ES-I3 (cell line): Measurements from ENCODE around the gene SEC22C.

Experiments
- H3K36me3 ChIP-seq: 2 replicates; pipeline ENCODE4 v1.6.1; 2013; ENCODE audit warnings: mild to moderate bottlenecking, low read length, control low read depth, moderate library complexity; ENCODE audit not compliant: insufficient read depth
- H3K4me1 ChIP-seq: 2 replicates; pipeline ENCODE4 v1.6.1; 2013; ENCODE audit warnings: mild to moderate bottlenecking, control low read depth, low read length; ENCODE audit not compliant: insufficient read depth
- H3K9ac ChIP-seq: 2 replicates; pipeline ENCODE4 v1.6.1; 2013; ENCODE audit warnings: low read depth, mild to moderate bottlenecking, low read length, moderate library complexity
- H3K9me3 ChIP-seq: 2 replicates; pipeline ENCODE4 v1.6.1; 2013; ENCODE audit warnings: mild to moderate bottlenecking, low read length, moderate library complexity; ENCODE audit not compliant: control insufficient read depth, insufficient read depth

SEC22C gene

DNA sequence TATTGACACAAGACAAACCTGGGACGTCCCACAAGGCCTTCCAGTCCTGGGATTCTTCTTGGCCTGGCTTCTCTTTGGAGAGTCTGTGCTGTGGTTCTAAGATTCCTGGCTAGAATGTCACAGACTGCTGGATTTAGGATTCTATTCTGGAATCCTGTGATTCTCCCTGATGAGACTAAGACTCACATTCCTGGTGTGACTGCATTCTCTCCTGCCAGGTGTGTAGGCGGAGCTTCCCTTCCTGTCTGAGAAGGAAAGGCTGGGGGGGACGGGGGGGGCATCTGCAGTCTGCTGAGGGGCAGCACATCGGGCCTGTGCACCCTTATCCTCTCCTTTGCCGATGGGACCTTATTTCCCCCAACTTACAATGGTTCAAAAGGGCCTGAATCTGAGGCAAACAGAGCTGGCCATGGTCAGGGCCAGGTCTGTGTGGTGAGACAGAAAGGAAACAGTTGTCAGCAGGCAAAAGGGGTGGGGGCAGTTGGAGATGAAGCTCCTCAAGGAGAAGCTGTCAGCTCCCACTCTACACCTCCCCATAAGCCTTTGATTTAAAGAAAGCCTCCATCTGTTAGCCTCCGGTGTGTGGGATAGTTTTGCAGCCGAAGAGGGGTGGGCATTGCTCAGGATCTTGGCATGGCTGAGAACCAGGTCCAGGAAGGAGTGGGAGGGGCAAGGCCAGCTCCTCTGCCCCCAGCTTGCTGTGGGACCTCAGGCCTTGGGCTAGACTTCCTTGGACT lies 48.4 kb downstream of the SEC22C start:
- Histone ChIP-seq H3K4me1 (peaks cover 15% of the 10 kb centered on the region), H3K9ac (no peak overlapping the region), H3K36me3 (no peaks in the 10 kb centered on the region), H3K9me3 (no peaks in the 10 kb centered on the region)

DNA sequence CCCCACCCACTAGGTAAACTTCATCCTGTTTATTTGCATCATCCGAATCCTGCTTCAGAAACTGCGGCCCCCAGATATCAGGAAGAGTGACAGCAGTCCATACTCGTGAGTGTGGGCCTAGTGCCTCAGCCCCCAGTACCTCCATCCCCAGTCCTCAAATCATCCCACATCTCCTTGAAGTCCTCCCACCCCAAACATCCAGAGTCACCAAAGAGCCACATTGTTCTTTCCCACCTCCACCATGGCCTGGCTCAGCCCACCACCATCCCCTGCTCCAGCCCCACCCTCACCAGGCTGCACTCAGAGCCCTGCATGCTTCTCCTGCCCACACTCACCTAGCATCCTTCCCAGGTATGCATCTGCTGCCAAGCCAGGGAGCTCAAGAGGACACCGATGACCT lies 49.5 kb downstream of the SEC22C start:
- Histone ChIP-seq H3K4me1 (peaks cover 15% of the 10 kb centered on the region), H3K36me3 (no peaks in the 10 kb centered on the region), H3K9me3 (no peaks in the 10 kb centered on the region), H3K9ac (no peak overlapping the region)

DNA sequence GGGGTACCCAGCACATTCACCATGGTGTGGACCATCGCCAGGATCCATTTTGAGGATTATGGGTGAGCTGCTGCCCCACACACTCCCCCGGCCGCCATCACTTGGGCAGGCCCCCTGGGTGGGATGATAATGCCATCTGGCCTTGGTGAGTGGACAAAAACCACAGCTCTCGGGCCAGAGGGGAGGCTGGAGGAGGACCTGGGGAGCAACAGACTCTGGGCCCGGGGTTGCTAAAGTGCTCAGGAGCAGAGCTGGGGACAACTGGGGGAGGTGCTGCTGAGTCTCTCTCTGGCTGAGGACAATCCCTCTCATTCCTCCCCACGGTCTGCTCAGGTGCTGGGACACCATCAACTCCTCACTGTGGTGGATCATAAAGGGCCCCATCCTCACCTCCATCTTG lies 50.3 kb downstream of the SEC22C start:
- Histone ChIP-seq H3K36me3 (no peaks in the 10 kb centered on the region), H3K9me3 (no peaks in the 10 kb centered on the region), H3K4me1 (peaks cover 15% of the 10 kb centered on the region), H3K9ac (no peak overlapping the region)

DNA sequence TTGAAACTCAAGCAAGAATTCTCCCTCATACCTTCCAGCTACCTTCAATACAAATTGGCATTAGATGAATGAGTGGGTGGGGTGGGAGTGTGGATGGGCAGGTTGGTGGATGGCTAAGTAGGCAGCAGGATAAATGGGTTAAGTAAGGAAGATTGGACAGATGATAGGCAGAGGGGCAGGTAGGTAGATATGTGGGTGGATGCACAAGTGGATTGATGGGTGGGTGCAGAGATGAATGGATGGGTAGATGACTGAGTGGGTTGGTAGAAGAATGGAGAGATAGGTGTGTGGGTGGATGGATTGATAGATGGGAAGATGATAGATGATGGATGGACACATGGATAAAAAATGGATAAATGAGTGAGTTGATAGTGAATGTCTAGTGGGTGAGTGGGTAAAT lies 51.7 kb downstream of the SEC22C start:
- Histone ChIP-seq H3K9me3 (no peaks in the 10 kb centered on the region), H3K9ac (no peak overlapping the region), H3K36me3 (no peaks in the 10 kb centered on the region), H3K4me1 (peaks cover 8% of the 10 kb centered on the region; the same call in 1 of the 2 replicates)

DNA sequence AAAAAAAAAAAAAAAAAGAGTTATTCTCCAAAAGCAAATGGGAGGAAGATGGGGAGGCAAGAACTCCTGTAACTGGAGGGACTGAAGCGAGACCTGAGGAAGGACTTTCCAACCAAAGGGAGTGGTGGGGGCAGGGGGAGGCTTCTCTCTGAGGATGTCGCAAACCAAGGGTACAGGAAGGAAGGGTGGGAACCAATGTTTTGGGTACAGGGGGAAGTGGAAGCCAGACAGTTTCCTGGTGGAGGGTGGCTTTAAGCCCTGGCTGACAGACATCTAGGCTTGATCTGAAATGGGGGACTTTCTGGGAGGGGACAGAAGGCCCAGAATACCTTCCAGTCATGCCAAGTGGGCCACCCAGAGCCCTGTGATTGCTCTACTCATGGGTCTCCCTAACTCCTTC lies 52.3 kb downstream of the SEC22C start:
- H3K9ac ChIP-seq, result no peak overlapping the region
- peaks cover 8% of the 10 kb centered on the region; the same call in 1 of the 2 replicates for H3K4me1 ChIP-seq
- H3K9me3 ChIP-seq, result no peaks in the 10 kb centered on the region
- H3K36me3 ChIP-seq, result no peaks in the 10 kb centered on the region

DNA sequence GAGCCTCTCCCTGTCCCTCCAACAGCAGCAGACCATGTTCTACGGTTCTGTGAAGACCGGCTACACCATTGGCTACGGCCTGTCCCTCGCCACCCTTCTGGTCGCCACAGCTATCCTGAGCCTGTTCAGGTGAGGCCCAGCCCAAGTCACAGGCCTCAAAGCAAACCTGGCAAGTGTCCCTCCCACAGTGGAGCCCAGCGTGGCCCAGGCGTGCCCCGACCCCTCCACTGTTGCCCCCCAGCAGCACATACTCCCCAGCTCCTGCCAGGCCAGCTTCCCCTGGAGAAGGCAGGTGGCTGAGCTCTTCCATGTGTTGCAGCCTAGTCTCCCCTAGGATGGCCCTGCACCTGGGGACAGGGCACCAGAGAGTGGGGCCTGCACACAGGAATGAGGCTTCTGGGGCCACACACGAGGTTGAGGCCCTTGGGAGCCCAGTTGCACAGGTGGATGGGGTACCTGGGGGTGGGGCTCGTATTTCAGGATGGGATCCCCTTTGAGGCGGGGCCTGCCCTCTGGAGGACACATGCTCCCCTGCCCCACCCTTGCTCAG lies 54.3 kb downstream of the SEC22C start:
- Histone ChIP-seq H3K36me3 (no peaks in the 10 kb centered on the region), H3K9me3 (no peaks in the 10 kb centered on the region), H3K9ac (no peak overlapping the region), H3K4me1 (no peaks in the 10 kb centered on the region)

DNA sequence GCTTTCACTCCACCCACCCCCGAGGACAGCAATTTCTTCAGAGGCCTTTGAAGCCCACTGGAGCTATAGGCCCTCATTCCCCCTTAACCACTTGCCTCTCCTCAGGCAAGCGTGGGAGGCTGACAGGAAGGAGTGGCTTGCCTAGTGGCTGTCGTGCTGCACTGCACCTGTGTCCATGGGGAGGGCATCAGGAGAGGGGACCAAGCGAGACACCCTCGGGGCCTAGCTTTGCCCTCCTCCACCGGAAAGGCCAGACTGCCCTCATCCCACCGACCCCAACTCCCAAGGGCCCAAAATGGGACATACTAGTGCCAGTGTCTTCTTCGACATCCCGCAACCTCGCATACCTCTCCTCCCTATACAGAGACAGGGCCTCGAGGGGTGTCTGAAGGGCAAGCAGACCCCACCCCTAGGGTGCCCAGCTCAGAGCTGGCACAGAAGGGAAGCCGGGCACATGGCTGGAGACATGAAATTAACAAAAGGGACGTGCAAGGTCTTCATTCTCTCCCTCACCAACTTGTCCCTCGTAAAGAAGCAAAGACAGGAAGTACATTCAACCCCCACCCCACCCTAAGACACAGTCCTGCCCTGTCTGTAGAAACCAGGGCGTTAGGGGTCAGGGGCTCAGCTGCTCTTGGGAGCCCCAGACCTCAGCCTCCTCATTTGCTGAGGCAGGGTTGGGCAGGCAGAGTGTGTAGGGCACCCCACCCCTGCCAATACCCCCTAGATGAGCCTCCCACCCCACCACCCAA lies 55.0 kb downstream of the SEC22C start:
- H3K9me3 ChIP-seq, result no peaks in the 10 kb centered on the region
- no peak overlapping the region for H3K9ac ChIP-seq
- H3K36me3 ChIP-seq, result no peaks in the 10 kb centered on the region
- H3K4me1 ChIP-seq, result no peaks in the 10 kb centered on the region

DNA sequence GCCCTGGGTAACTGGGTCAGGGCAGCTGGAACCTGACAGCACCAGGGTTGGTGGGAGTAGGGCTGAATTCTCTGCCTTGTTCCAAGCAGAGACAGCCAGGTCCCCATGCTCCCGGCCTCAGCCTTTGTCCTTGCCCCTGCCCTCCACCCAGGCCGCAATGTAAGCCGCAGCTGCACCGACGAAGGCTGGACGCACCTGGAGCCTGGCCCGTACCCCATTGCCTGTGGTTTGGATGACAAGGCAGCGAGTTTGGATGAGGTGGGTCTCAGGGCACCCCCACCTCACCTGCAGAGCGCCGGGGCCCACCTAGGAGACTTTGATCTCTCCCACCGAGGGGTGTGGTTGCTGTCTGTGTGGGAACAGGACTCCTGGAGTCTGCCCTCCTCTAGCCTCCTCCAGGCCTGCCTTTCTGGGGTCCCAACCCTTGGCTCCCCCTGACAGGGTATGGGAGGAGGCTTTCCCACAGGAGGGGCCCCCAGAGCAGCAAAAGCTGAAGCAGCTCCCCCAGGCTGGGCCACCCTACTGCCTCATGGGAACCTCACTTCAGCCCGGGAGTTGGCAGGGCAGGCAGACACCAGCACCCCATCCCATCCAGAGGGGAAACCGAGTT lies 55.9 kb downstream of the SEC22C start:
- Histone ChIP-seq H3K9me3 (no peaks in the 10 kb centered on the region), H3K4me1 (no peaks in the 10 kb centered on the region), H3K36me3 (no peaks in the 10 kb centered on the region), H3K9ac (no peak overlapping the region)

DNA sequence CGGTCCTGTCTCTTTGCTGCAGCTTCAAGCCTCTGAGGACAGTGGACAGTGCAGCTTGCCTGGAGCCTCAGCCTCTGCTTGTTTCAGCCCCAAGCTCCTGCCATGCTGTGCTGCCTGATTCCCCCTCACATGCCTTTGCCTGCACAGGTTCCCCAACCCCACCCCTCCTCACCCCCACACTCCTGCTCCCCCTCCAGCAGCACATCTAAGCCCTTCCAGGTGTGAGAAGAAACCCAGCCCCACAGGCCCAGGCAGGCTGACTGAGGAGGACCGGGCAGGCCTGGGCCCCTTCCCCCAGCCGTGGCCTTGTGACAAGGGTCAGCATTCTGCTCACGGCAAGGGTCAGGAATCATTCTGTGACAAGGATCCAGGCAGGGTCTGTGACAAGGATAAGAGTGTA lies 56.6 kb downstream of the SEC22C start:
- Histone ChIP-seq H3K9ac (no peak overlapping the region), H3K9me3 (no peaks in the 10 kb centered on the region), H3K4me1 (no peaks in the 10 kb centered on the region), H3K36me3 (no peaks in the 10 kb centered on the region)

DNA sequence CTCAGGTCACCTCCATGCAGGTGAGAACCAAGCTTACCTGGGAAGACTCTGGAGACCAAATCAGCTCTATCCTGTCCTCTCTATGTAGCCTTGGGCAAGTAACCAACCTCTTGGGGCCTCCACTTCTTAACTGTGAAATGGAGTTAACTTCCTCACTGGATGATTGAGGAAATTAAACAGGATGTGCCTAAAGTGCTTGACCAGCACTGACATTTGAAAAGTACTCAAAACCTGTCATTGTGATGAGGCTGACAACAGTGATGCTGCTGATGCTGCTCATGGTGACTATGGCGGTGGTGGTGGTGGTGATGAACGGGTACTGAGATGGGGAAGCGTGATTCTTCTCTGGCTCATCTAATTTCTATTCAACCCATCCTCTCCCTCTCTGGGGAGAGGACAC lies 57.0 kb downstream of the SEC22C start:
- no peaks in the 10 kb centered on the region for H3K36me3 ChIP-seq
- no peaks in the 10 kb centered on the region for H3K4me1 ChIP-seq
- H3K9me3 ChIP-seq, result no peaks in the 10 kb centered on the region
- no peak overlapping the region for H3K9ac ChIP-seq

DNA sequence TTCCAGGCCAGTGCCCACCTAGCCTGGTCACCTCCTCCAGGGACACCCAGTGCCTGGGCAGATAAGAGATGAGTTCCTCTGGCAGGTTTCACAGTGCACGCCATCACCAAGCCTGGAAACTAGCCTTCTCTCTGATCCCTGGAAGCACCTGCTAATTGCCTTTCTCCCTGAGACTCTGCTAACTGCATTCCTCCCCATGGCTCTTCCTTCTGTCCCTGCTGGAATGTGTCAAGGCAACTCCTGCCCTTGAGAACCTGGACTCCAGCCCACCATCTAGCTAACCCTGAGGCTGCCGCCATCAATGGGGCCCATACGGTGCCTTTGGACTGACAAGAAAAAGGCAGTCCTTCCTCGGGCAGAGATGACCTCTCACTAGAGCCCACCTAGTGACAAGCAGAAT lies 60.9 kb downstream of the SEC22C start:
- Histone ChIP-seq H3K4me1 (no peaks in the 10 kb centered on the region), H3K36me3 (no peaks in the 10 kb centered on the region), H3K9me3 (no peaks in the 10 kb centered on the region), H3K9ac (no peak overlapping the region)

DNA sequence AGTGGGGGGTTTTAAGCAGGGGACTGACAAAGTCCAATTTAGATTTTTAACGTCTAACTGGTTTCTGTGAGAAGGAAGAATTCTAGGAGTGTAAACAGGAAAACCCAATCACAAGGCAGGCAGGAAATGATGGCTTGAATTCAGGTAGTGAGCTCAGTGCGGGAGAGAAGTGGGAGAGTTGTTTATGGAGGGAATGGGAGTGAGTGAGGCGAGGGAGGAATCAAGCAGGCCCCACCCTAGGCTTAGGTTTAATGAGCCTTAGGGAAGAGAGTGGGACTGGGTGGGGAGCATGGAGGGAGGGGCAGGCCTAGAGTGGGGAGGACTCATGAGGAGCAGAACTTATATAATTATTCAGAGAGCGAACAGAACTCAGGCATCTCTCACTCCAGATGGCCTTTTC lies 61.4 kb downstream of the SEC22C start:
- H3K9me3 ChIP-seq, result no peaks in the 10 kb centered on the region
- H3K4me1 ChIP-seq, result no peaks in the 10 kb centered on the region
- H3K36me3 ChIP-seq, result no peaks in the 10 kb centered on the region
- H3K9ac ChIP-seq, result no peak overlapping the region

DNA sequence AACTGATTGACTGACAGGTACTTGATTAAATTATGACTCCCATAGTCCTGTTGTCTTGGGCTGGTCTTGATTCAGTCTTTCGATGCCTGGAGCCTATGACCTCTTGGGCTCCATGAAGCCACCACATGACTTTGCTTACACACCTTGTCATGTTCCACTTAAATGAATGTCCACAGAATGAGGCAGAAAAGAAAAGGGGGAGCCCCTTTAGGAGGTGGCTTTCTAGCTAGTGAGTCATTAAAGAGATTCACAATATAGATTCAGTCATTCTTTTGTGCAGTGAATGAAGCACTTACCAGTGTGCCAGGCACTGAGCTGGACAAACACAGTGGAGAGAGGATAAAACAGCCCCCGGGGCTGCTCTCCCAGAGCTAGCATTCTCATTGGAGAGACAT lies 62.2 kb downstream of the SEC22C start:
- Histone ChIP-seq H3K36me3 (no peaks in the 10 kb centered on the region), H3K9ac (no peak overlapping the region), H3K9me3 (no peaks in the 10 kb centered on the region), H3K4me1 (no peaks in the 10 kb centered on the region)

DNA sequence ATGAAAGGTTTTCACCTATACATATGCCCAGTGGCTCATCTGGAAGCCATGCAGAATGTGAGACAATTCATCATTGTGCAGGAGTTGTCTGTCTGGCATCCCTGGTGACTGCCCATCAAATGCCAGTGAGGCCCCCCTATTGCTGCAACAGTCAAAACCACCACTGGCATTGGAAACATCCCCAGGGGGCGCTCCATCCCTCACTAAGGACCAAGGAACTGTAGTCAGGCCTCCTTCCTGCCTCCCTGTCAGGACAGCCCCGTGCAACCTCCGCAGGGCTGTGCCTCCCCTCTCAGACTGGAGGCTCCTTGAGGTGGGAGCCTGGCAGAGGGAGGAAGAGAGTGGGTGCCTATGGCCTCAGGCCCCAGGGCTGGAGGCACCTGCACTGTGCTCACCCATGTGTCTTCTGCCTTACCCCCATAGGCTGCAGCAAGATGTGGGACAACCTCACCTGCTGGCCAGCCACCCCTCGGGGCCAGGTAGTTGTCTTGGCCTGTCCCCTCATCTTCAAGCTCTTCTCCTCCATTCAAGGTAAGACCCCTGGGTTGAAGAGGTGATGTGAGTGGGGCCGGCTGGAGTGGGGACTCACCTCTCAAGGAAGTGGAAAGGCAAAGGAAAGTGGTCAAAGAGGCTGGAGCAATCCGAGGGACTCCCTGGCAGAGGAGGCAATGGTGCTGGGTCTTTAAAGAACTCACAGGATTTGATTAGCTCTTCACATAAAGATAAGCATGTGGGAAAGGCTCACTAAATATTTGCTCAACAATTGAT lies 62.8 kb downstream of the SEC22C start:
- no peaks in the 10 kb centered on the region for H3K9me3 ChIP-seq
- H3K36me3 ChIP-seq, result no peaks in the 10 kb centered on the region

More for the DNA sequence above, 62.8 kb downstream of the SEC22C start:
- Histone ChIP-seq H3K4me1 (no peaks in the 10 kb centered on the region), H3K9ac (no peak overlapping the region)
